ENCODE data around the gene ANK2. TPM values are rescaled to one million over a fixed set of nuclear protein-coding genes. Genes with fewer than 3 reads are reported as not detected.

ANK2 gene
- total RNA-seq, 4 donors from 2014 or later: 13.7 to 47.4 (median 30.5) TPM

GRCh38 chr4:113012122-113012725, 37.2 kb upstream of the ANK2 start:
- no peaks in the 10 kb centered on the region for H3K36me3 ChIP-seq
- no peaks in the 10 kb centered on the region for H3K4me1 ChIP-seq
- 76 to 78% methylated on average over 4 of the region's 4 CpGs for whole genome bisulfite sequencing, 2 donors (ENCODE audit: low coverage in 1 of 2)
- H3K27me3 ChIP-seq: no peaks in the 10 kb centered on the region
- H3K27ac ChIP-seq: no peak overlapping the region
- in situ Hi-C loops (cut with MboI; ENCODE audit: low pct_ligation_motif_present in 1 of 4, low pct_unique_long_range_greater_than_20kb in 1 of 4, low sequenced_read_pairs in 3 of 4): no loop called here
- intact Hi-C loops (cut with DNase I; ENCODE audit: low total_unique reads): no loop called here
- TF ChIP-seq, protein P1, sequence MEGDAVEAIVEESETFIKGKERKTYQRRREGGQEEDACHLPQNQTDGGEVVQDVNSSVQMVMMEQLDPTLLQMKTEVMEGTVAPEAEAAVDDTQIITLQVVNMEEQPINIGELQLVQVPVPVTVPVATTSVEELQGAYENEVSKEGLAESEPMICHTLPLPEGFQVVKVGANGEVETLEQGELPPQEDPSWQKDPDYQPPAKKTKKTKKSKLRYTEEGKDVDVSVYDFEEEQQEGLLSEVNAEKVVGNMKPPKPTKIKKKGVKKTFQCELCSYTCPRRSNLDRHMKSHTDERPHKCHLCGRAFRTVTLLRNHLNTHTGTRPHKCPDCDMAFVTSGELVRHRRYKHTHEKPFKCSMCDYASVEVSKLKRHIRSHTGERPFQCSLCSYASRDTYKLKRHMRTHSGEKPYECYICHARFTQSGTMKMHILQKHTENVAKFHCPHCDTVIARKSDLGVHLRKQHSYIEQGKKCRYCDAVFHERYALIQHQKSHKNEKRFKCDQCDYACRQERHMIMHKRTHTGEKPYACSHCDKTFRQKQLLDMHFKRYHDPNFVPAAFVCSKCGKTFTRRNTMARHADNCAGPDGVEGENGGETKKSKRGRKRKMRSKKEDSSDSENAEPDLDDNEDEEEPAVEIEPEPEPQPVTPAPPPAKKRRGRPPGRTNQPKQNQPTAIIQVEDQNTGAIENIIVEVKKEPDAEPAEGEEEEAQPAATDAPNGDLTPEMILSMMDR (IDR thresholded peaks at IDR 0.05): no peak
- TF ChIP-seq EP300 (IDR thresholded peaks at IDR 0.05; ENCODE audit: low read depth) (no peak), POLR2AphosphoS5 (IDR thresholded peaks at IDR 0.05) (no peak)
- no peak overlapping the region for H3K4me3 ChIP-seq
- H3K9me3 ChIP-seq: no peaks in the 10 kb centered on the region
- no peak for DNase-seq

DNA sequence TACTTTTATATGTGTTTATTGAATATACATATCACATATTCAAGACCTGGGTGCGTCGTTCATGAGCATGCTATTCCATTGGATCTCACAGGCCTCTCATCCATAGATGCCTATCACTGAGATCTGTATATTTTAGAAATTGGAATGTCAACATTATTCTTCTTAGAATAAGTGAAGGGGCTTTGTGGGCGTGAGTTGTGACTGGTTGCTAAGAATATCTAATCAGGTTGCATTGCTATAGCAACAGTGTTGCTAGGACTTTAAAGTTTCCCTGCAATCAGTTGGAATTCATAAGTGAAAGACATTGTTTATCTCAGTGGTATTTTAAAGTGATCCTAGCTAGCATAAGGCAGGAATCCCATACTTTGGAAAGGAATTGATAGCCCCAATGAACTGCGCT, 36.7 kb upstream of the ANK2 start:
- WGBS, 2 donors (ENCODE audit: low coverage in 1 of 2): 66 to 79% methylated on average over 4 of the region's 4 CpGs
- H3K4me1 ChIP-seq: no peaks in the 10 kb centered on the region

GRCh38 chr4:113013751-113014150, 35.7 kb upstream of the ANK2 start:
- TF ChIP-seq POLR2AphosphoS5 (IDR thresholded peaks at IDR 0.05): no peak
- TF ChIP-seq, protein P1 (IDR thresholded peaks at IDR 0.05): no peak
- TF ChIP-seq EP300 (IDR thresholded peaks at IDR 0.05; ENCODE audit: low read depth): no peak
- TF ChIP-seq POLR2A (IDR thresholded peaks at IDR 0.05): no peak
- intact Hi-C loops (cut with DNase I; ENCODE audit: low total_unique reads): no loop called here
- Histone ChIP-seq H3K36me3 (no peaks in the 10 kb centered on the region), H3K27ac (no peak overlapping the region), H3K27me3 (no peaks in the 10 kb centered on the region), H3K4me3 (no peak overlapping the region), H3K4me1 (no peaks in the 10 kb centered on the region), H3K9me3 (no peaks in the 10 kb centered on the region)
- WGBS, 2 donors (ENCODE audit: low coverage in 1 of 2): 47 to 48% methylated on average over 1 of the region's 1 CpG
- in situ Hi-C loops (cut with MboI; ENCODE audit: low pct_ligation_motif_present in 1 of 4, low pct_unique_long_range_greater_than_20kb in 1 of 4, low sequenced_read_pairs in 3 of 4): no loop called here
- no peak for DNase-seq

More for the DNA sequence above, 36.7 kb upstream of the ANK2 start:
- DNase-seq: no peak
- intact Hi-C loops (cut with DNase I; ENCODE audit: low total_unique reads): no loop called here
- H3K4me3 ChIP-seq: no peak overlapping the region
- no peak for TF ChIP-seq POLR2AphosphoS5 (IDR thresholded peaks at IDR 0.05)
- TF ChIP-seq POLR2A (IDR thresholded peaks at IDR 0.05): no peak
- TF ChIP-seq, protein P1 (IDR thresholded peaks at IDR 0.05): no peak
- TF ChIP-seq EP300 (IDR thresholded peaks at IDR 0.05; ENCODE audit: low read depth): no peak
- H3K9me3 ChIP-seq: no peaks in the 10 kb centered on the region
- H3K27ac ChIP-seq: no peak overlapping the region
- H3K27me3 ChIP-seq: no peaks in the 10 kb centered on the region
- H3K36me3 ChIP-seq: no peaks in the 10 kb centered on the region
- in situ Hi-C loops (cut with MboI; ENCODE audit: low pct_ligation_motif_present in 1 of 4, low pct_unique_long_range_greater_than_20kb in 1 of 4, low sequenced_read_pairs in 3 of 4): no loop called here

GRCh38 chr4:113016377-113016776, 33.1 kb upstream of the ANK2 start:
- 78 to 96% methylated on average over 1 of the region's 1 CpG for WGBS, 2 donors (ENCODE audit: low coverage in 1 of 2)
- H3K4me1 ChIP-seq: no peaks in the 10 kb centered on the region
- H3K27me3 ChIP-seq: no peaks in the 10 kb centered on the region
- DNase-seq: no peak
- TF ChIP-seq POLR2AphosphoS5 (IDR thresholded peaks at IDR 0.05) (no peak), EP300 (IDR thresholded peaks at IDR 0.05; ENCODE audit: low read depth) (no peak), POLR2A (IDR thresholded peaks at IDR 0.05) (no peak)
- TF ChIP-seq, protein P1 (IDR thresholded peaks at IDR 0.05): no peak
- no peak overlapping the region for H3K4me3 ChIP-seq
- H3K9me3 ChIP-seq: no peaks in the 10 kb centered on the region
- in situ Hi-C loops (cut with MboI; ENCODE audit: low pct_ligation_motif_present in 1 of 4, low pct_unique_long_range_greater_than_20kb in 1 of 4, low sequenced_read_pairs in 3 of 4) (no loop called here), intact Hi-C loops (cut with DNase I; ENCODE audit: low total_unique reads) (no loop called here)
- no peak overlapping the region for H3K27ac ChIP-seq
- no peaks in the 10 kb centered on the region for H3K36me3 ChIP-seq
